SK-N-SH (cell line): ENCODE data around the gene CBX3. TPM values are rescaled to one million over a fixed set of nuclear protein-coding genes. Genes with fewer than 3 reads are reported as not detected.

Source experiments
- CTCF ChIA-PET: fragments of 300-600, 350-600 bp; formaldehyde crosslinking; extraction: SDS; loops from one replicate; lab custom pipeline; 2021; lab: Yijun Ruan, JAX
- POLR2A ChIA-PET: fragments of 350-600 bp; sonication (Branson Sonifier 250); formaldehyde crosslinking; extraction: SDS; loops from one replicate; lab custom pipeline; 2020; ENCODE audit warnings: antibody characterized with exemption, inconsistent platforms; lab: Yijun Ruan, JAX
- DNase-seq: peaks from one replicate; pipeline ENCODE4 v3.0.0; 2012
- H2AFZ ChIP-seq: fragments of 200-600 bp; sonication (generic); 2 replicates; pipeline ENCODE4 v1.8.1; 2016; ENCODE audit warnings: antibody characterized with exemption, mild to moderate bottlenecking, low read depth
- H3F3A ChIP-seq: fragments of 200-600 bp; sonication (generic); replicated peaks from 2 replicates; pipeline ENCODE3; 2016; ENCODE audit warnings: antibody characterized with exemption, mild to moderate bottlenecking; ENCODE audit not compliant: insufficient read depth
- H3K27ac ChIP-seq, 2 experiments: fragments of 200-500 bp in 1 of 2; fragments of 200-600 bp in 1 of 2; sonication (Bioruptor generic) in 1 of 2; sonication (generic), shearing (Covaris generic) in 1 of 2; 2 replicates each; pipeline versions ENCODE4 v1.5.1 to v1.6.1; 2014 to 2016; ENCODE audit warnings: low read depth in 2 of 2, inconsistent platforms in 1 of 2, low read length in 1 of 2, mild to moderate bottlenecking in 1 of 2, mixed read lengths in 1 of 2
- H3K27me3 ChIP-seq: fragments of 200-600 bp; sonication (generic), shearing (Covaris generic); 2 replicates; pipeline ENCODE4 v1.6.1; 2016; ENCODE audit warnings: mixed run types; ENCODE audit not compliant: insufficient read depth
- H3K36me3 ChIP-seq, 2 experiments: fragments of 200-500 bp in 1 of 2; fragments of 200-600 bp in 1 of 2; sonication (Bioruptor generic) in 1 of 2; sonication (generic) in 1 of 2; replicated peaks in 1 of 2; 2 replicates each; pipeline versions ENCODE3 to v1.5.1; 2014 to 2016; ENCODE audit warnings: low read length in 1 of 2, mild to moderate bottlenecking in 1 of 2; ENCODE audit not compliant: insufficient read depth in 2 of 2, control insufficient read depth in 1 of 2
- H3K4me1 ChIP-seq, 2 experiments: fragments of 200-500 bp in 1 of 2; fragments of 200-600 bp in 1 of 2; sonication (Bioruptor generic) in 1 of 2; sonication (generic), shearing (Covaris generic) in 1 of 2; 2 replicates each; pipeline versions ENCODE4 v1.5.1 to v1.6.1; 2014 to 2016; ENCODE audit warnings: low read depth in 1 of 2, low read length in 1 of 2, mixed run types in 1 of 2; ENCODE audit not compliant: insufficient read depth in 2 of 2, control insufficient read depth in 1 of 2
- H3K4me2 ChIP-seq: fragments of 200-600 bp; sonication (generic), shearing (Covaris generic); 2 replicates; pipeline ENCODE4 v1.6.1; 2017; ENCODE audit warnings: mixed run types
- H3K4me3 ChIP-seq, 2 experiments: fragments of 200-500 bp in 1 of 2; fragments of 200-600 bp in 1 of 2; sonication (Bioruptor generic) in 1 of 2; sonication (generic), shearing (Covaris generic) in 1 of 2; 2 replicates each; pipeline versions ENCODE4 v1.5.1 to v1.8.1; 2014 to 2016; ENCODE audit warnings: low read depth in 2 of 2, inconsistent platforms in 1 of 2, low read length in 1 of 2, mild to moderate bottlenecking in 1 of 2, mixed read lengths in 1 of 2, moderate library complexity in 1 of 2
- H3K79me2 ChIP-seq: fragments of 200-600 bp; sonication (generic); 2 replicates; pipeline ENCODE4 v1.8.1; 2017; ENCODE audit warnings: mild to moderate bottlenecking; ENCODE audit not compliant: insufficient read depth
- H3K9ac ChIP-seq: fragments of 200-600 bp; sonication (generic); 2 replicates; pipeline ENCODE4 v1.6.1; 2017; ENCODE audit warnings: mixed run types
- H3K9me2 ChIP-seq: fragments of 200-600 bp; sonication (generic); 2 replicates; pipeline ENCODE4 v1.6.1; 2017; ENCODE audit warnings: mixed run types
- H3K9me3 ChIP-seq: fragments of 200-600 bp; sonication (generic); 2 replicates; pipeline ENCODE4 v1.6.1; 2017; ENCODE audit warnings: mixed run types, mild to moderate bottlenecking, moderate library complexity
- H4K20me1 ChIP-seq: fragments of 200-600 bp; sonication (generic); 2 replicates; pipeline ENCODE4 v1.6.1; 2017; ENCODE audit warnings: mild to moderate bottlenecking, mixed run types; ENCODE audit not compliant: insufficient read depth
- CHD2 ChIP-seq: fragments of 150-350 bp; IDR thresholded peaks from 2 replicates; pipeline ENCODE4 v1.6.1; 2018; ENCODE audit warnings: low read length; ENCODE audit not compliant: partially characterized antibody
- FOSL2 ChIP-seq: IDR thresholded peaks from 2 replicates; pipeline ENCODE4 v1.4.0; 2012; ENCODE audit warnings: low read depth, mild to moderate bottlenecking, moderate library complexity, borderline replicate concordance
- FOXJ3 ChIP-seq: sonication (generic); formaldehyde crosslinking; IDR thresholded peaks from 2 replicates; pipeline ENCODE4 v1.5.1; 2020; ENCODE audit warnings: mild to moderate bottlenecking, missing genetic modification reagents
- FOXM1 ChIP-seq: IDR thresholded peaks from 2 replicates; pipeline ENCODE4 v1.4.0; 2012; ENCODE audit warnings: low read depth, mild to moderate bottlenecking
- GATA2 ChIP-seq: sonication (generic); formaldehyde crosslinking; IDR thresholded peaks from 2 replicates; pipeline ENCODE4 v1.5.0; 2020; ENCODE audit warnings: mild to moderate bottlenecking, missing genetic modification reagents
- NFIC ChIP-seq: IDR thresholded peaks from 2 replicates; pipeline ENCODE4 v1.4.0; 2012; ENCODE audit warnings: borderline replicate concordance
- POLR2AphosphoS5 ChIP-seq: IDR thresholded peaks from 2 replicates; pipeline ENCODE4 v1.6.1; 2012; ENCODE audit warnings: low read depth, low read length
- RCOR1 ChIP-seq: fragments of 150-350 bp; IDR thresholded peaks from 2 replicates; pipeline ENCODE4 v1.6.1; 2017; ENCODE audit warnings: antibody characterized with exemption, low read length
- SMC3 ChIP-seq: IDR thresholded peaks from 2 replicates; pipeline ENCODE4 v1.6.1; 2012; ENCODE audit warnings: low read depth, low read length, improper control_type of control experiment
- TEAD4 ChIP-seq: IDR thresholded peaks from 2 replicates; pipeline ENCODE4 v1.4.0; 2012; ENCODE audit warnings: mild to moderate bottlenecking, borderline replicate concordance; ENCODE audit not compliant: insufficient read depth
- WGBS: methylation state at CpG from one replicate; pipeline ENCODE4 v1.1.6; 2017; ENCODE audit warnings: low lambda C conversion rate; 5-methylcytosine and 5-hydroxymethylcytosine counted together
- polyA plus RNA-seq, 3 experiments: library from polyadenylated mRNA; depleted of rRNA; stranded (reverse); fragments of >200 nt; gene quantifications; 2 replicates each; pipeline ENCODE4 v1.2.3, GENCODE V29; 2012

CBX3 gene
- polyA plus RNA-seq, 1 of the 3 experiments (the other 2 are of a cell fraction): 97.0 TPM

GRCh38 chr7:26191974-26192479 lies 9.5 kb upstream of the CBX3 start:
- peaks cover 96% of the 10 kb centered on the region for H3F3A ChIP-seq
- peaks cover 90 to 99% of the 10 kb centered on the region in 2 experiments for H3K36me3 ChIP-seq
- no peak overlapping the region for H2AFZ ChIP-seq
- peaks cover 28 to 35% of the 10 kb centered on the region in 2 experiments for H3K4me1 ChIP-seq
- no peaks in the 10 kb centered on the region for H3K9me2 ChIP-seq
- peaks cover 87% of the 10 kb centered on the region for H3K79me2 ChIP-seq
- no peaks in the 10 kb centered on the region for H3K27me3 ChIP-seq
- H3K4me2 ChIP-seq: no peak overlapping the region
- ChIA-PET CTCF (interaction anchor here (1.1 to 11.3 kb wide), 12 partner anchors 10 to 299 kb away, joined by 3 to 260 read pairs (median 4); partner anchors contain the start of genes CBX3 and NFE2L3), POLR2A (interaction anchor here (1.0 to 2.5 kb wide), 3 partner anchors 9 to 13 kb away, joined by 4 to 15 read pairs (median 6); partner anchors contain the start of genes CBX3 and HNRNPA2B1)
- peaks cover 98% of the 10 kb centered on the region for H4K20me1 ChIP-seq
- no peak for DNase-seq
- no peaks in the 10 kb centered on the region for H3K9me3 ChIP-seq
- H3K4me3 ChIP-seq: no peak overlapping the region; a peak in 1 of 4 replicates
- peak overlapping the region; percentile 32 to 44 for H3K27ac ChIP-seq
- WGBS: 58% methylated on average over 1 of the region's 1 CpG
- no peak overlapping the region for H3K9ac ChIP-seq
- peak; percentile 32; the same call in 1 of the 2 replicates for TF ChIP-seq RCOR1
- TF ChIP-seq CHD2: no peak
- TF ChIP-seq FOXM1: no peak
- TF ChIP-seq FOXJ3 (CRISPR knock-in tag): no peak
- peak; percentile 49 for TF ChIP-seq GATA2 (CRISPR knock-in tag)
- TF ChIP-seq NFIC: no peak
- no peak for TF ChIP-seq SMC3
- TF ChIP-seq POLR2AphosphoS5: peak; percentile 17; the same call in 1 of the 2 replicates
- TF ChIP-seq, all 33 proteins: peak for 3

- no peak overlapping the region for H2AFZ ChIP-seq
- H3K36me3 ChIP-seq: peaks cover 90 to 100% of the 10 kb centered on the region in 2 experiments
- peaks cover 93% of the 10 kb centered on the region for H3K79me2 ChIP-seq
- H4K20me1 ChIP-seq: peaks cover 98% of the 10 kb centered on the region
- peaks cover 33 to 37% of the 10 kb centered on the region in 2 experiments for H3K4me1 ChIP-seq
- ChIA-PET CTCF (interaction anchor here (1.1 to 11.3 kb wide), 11 partner anchors 9 to 475 kb away, joined by 3 to 260 read pairs (median 4); partner anchors contain the start of gene CBX3), POLR2A (interaction anchor here (1.5 to 2.5 kb wide), 2 partner anchors 8 to 12 kb away, joined by 6 to 15 read pairs; partner anchors contain the start of genes CBX3 and HNRNPA2B1)
- 96% methylated on average over 3 of the region's 3 CpGs for WGBS
- no peak for DNase-seq
- H3F3A ChIP-seq: peaks cover 90% of the 10 kb centered on the region
- no peak for TF ChIP-seq TEAD4
- no peak for TF ChIP-seq RCOR1
- no peak for TF ChIP-seq FOSL2
- H3K4me3 ChIP-seq: no peak overlapping the region; a peak in 1 of 4 replicates
- H3K27ac ChIP-seq: peak overlapping the region; percentile 32 to 44
- H3K4me2 ChIP-seq: no peak overlapping the region
- H3K9me3 ChIP-seq: no peaks in the 10 kb centered on the region
- H3K9ac ChIP-seq: no peak overlapping the region
- H3K9me2 ChIP-seq: no peaks in the 10 kb centered on the region
- H3K27me3 ChIP-seq: no peaks in the 10 kb centered on the region
Observed at GRCh38 chr7:26192485-26193087, 9.0 kb upstream of the CBX3 start.
